Keratinocyte (primary cell): ENCODE data around the gene GNG4. TPM values are rescaled to one million over a fixed set of nuclear protein-coding genes. Genes with fewer than 3 reads are reported as not detected.

Experiments
- DNase-seq: peaks from one replicate; pipeline ENCODE4 v3.0.0-alpha.2; 2011; ENCODE audit warnings: low read depth, missing footprints, low spot score
- FAIRE-seq: peaks from 2 replicates; lab custom pipeline; 2011; peaks lifted over from hg19 to GRCh38; lab: Jason Lieb, UNC
- H2AFZ ChIP-seq: 2 replicates; pipeline ENCODE4 v1.6.0; 2012; ENCODE audit warnings: low read length, control low read depth, inconsistent platforms; ENCODE audit not compliant: control insufficient read depth
- H3K27ac ChIP-seq: 2 replicates; pipeline ENCODE4 v1.5.1; 2011; ENCODE audit warnings: low read length; ENCODE audit not compliant: control insufficient read depth, insufficient read depth
- H3K27me3 ChIP-seq: 3 replicates; pipeline ENCODE4 v1.6.0; 2011; ENCODE audit warnings: low read length; ENCODE audit not compliant: control insufficient read depth, insufficient read depth; ENCODE audit errors: extremely low read depth
- H3K36me3 ChIP-seq, 2 experiments: 2 replicates in 1 of 2; 3 replicates in 1 of 2; pipeline ENCODE4 v1.5.1; 2011; ENCODE audit warnings: low read length in 2 of 2, mild to moderate bottlenecking in 1 of 2; ENCODE audit not compliant: control insufficient read depth in 2 of 2, insufficient read depth in 2 of 2; ENCODE audit errors: extremely low read depth in 1 of 2
- H3K4me1 ChIP-seq: 3 replicates; pipeline ENCODE4 v1.5.1; 2011; ENCODE audit warnings: low read length; ENCODE audit not compliant: control insufficient read depth, insufficient read depth; ENCODE audit errors: extremely low read depth
- H3K4me2 ChIP-seq: 3 replicates; pipeline ENCODE4 v1.6.0; 2011; ENCODE audit warnings: low read depth, low read length; ENCODE audit not compliant: control insufficient read depth, insufficient read depth; ENCODE audit errors: extremely low read depth
- H3K4me3 ChIP-seq, 3 experiments: fragments of 200-600 bp in 1 of 3; sonication (generic) in 1 of 3; 2 replicates in 2 of 3; 3 replicates in 1 of 3; pipeline ENCODE4 v1.5.1; 2011 to 2016; ENCODE audit warnings: low read length in 3 of 3, mild to moderate bottlenecking in 3 of 3, control low read depth in 2 of 3, inconsistent platforms in 1 of 3, low read depth in 1 of 3, mixed read lengths in 1 of 3, mixed run types in 1 of 3, moderate library complexity in 1 of 3; ENCODE audit not compliant: control insufficient read depth in 2 of 3, insufficient read depth in 2 of 3; ENCODE audit errors: extremely low read depth in 1 of 3
- H3K79me2 ChIP-seq: 2 replicates; pipeline ENCODE4 v1.6.0; 2012; ENCODE audit warnings: low read length; ENCODE audit not compliant: control insufficient read depth, insufficient read depth
- H3K9ac ChIP-seq: 3 replicates; pipeline ENCODE4 v1.6.0; 2011; ENCODE audit warnings: low read length; ENCODE audit not compliant: control insufficient read depth, insufficient read depth; ENCODE audit errors: extremely low read depth
- H3K9me1 ChIP-seq: 3 replicates; pipeline ENCODE4 v1.6.0; 2011; ENCODE audit warnings: low read length; ENCODE audit not compliant: control insufficient read depth, insufficient read depth; ENCODE audit errors: extremely low read depth
- H3K9me3 ChIP-seq: 2 replicates; pipeline ENCODE4 v1.5.1; 2012; ENCODE audit warnings: low read depth, low read length; ENCODE audit not compliant: control insufficient read depth
- H4K20me1 ChIP-seq: 3 replicates; pipeline ENCODE4 v1.6.0; 2011; ENCODE audit warnings: low read length; ENCODE audit not compliant: control insufficient read depth, insufficient read depth; ENCODE audit errors: extremely low read depth
- EZH2 ChIP-seq: IDR thresholded peaks from one replicate; pipeline ENCODE4 v1.6.1; 2012; ENCODE audit warnings: inconsistent platforms, mild to moderate bottlenecking, low read length, moderate library complexity
- dilution Hi-C: fragments of 300-500 bp; cut with MboI; formaldehyde crosslinking; loops from one replicate; pipeline ENCODE4 v1.7.0; 2020; ENCODE audit warnings: low sequenced_read_pairs; ENCODE audit not compliant: extremely low pct_ligation_motif_present
- polyA plus RNA-seq, 5 experiments: library from polyadenylated mRNA; depleted of rRNA in 3 of 5; stranded (reverse) in 3 of 5; stranded (forward) in 1 of 5; unstranded in 1 of 5; fragments of >200 nt; gene quantifications; 1 replicate in 1 of 5; 2 replicates in 3 of 5; 3 replicates in 1 of 5; pipeline versions ENCODE4 v1.2.1 to v1.2.3, GENCODE V29; 2011 to 2012; ENCODE audit warnings: missing spikeins in 2 of 5, low read depth in 1 of 5, low replicate concordance in 1 of 5
- TF ChIP-seq, protein P1 (sequence below), 3 experiments: IDR thresholded peaks in 1 of 3; conservative IDR thresholded peaks in 1 of 3; optimal IDR thresholded peaks in 1 of 3; 2 replicates in 2 of 3; 3 replicates in 1 of 3; pipeline versions ENCODE3 to v1.5.1; 2011; ENCODE audit warnings: low read length in 3 of 3, mild to moderate bottlenecking in 3 of 3, moderate library complexity in 2 of 3, control low read depth in 1 of 3, inconsistent platforms in 1 of 3; ENCODE audit not compliant: insufficient read depth in 2 of 3; ENCODE audit errors: extremely low read depth in 1 of 3

The GNG4 gene
- polyA plus RNA-seq, 1 donor (not counting 4 experiments of a cell fraction or from before 2014, with no cell fraction given) = 0.07 TPM

DNA sequence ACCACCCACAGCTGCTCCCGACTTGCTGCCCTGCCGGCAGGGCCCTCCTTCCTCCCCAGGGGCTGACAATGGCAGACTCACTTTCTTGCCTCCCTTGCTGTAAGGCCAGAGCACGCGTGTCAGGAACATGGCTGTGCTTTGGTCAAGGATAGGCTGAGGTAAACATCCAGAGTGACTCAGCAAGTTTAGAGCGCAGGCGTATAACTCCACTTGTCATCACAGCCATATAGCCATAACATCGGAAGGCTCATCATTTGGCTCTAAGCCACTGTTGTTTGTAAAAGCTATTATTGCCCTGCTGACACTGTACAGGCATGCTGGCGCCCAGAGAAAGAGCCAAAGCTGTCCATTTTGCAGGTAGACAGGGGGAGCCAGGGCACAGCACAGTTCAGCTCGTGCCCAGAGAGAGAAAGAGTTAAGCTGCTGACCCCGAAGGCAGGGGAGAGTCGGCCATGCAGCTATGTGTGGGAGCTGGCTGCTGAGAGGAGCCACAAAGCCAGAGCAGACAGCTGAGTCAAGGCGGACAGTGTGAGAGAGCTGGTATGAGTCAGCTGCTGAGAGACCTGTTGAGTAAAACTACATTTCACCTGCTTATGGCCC lies 60.6 kb downstream of the GNG4 start:
- Histone ChIP-seq H3K79me2 (no peaks in the 10 kb centered on the region), H3K36me3 (no peaks in the 10 kb centered on the region), H3K4me3 (no peak overlapping the region), H3K9me1 (no peaks in the 10 kb centered on the region), H3K9ac (no peak overlapping the region), H3K4me1 (no peaks in the 10 kb centered on the region), H3K9me3 (no peaks in the 10 kb centered on the region), H2AFZ (no peak overlapping the region), H3K27me3 (peaks cover 7% of the 10 kb centered on the region), H3K27ac (no peak overlapping the region), H3K4me2 (no peak overlapping the region), H4K20me1 (no peaks in the 10 kb centered on the region)
- TF ChIP-seq EZH2 = no peak
- TF ChIP-seq, protein P1, sequence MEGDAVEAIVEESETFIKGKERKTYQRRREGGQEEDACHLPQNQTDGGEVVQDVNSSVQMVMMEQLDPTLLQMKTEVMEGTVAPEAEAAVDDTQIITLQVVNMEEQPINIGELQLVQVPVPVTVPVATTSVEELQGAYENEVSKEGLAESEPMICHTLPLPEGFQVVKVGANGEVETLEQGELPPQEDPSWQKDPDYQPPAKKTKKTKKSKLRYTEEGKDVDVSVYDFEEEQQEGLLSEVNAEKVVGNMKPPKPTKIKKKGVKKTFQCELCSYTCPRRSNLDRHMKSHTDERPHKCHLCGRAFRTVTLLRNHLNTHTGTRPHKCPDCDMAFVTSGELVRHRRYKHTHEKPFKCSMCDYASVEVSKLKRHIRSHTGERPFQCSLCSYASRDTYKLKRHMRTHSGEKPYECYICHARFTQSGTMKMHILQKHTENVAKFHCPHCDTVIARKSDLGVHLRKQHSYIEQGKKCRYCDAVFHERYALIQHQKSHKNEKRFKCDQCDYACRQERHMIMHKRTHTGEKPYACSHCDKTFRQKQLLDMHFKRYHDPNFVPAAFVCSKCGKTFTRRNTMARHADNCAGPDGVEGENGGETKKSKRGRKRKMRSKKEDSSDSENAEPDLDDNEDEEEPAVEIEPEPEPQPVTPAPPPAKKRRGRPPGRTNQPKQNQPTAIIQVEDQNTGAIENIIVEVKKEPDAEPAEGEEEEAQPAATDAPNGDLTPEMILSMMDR (optimal IDR thresholded peaks at IDR 0.05 in 1 of 3, IDR thresholded peaks at IDR 0.05 in 1 of 3, conservative IDR thresholded peaks at IDR 0.05 in 1 of 3; ENCODE audit: extremely low read depth in 1 of 3, insufficient read depth in 2 of 3, low read length in 3 of 3) = no peak
- dilution Hi-C loops = no loop called here
- no peak for FAIRE-seq
- no peak for DNase-seq

DNA sequence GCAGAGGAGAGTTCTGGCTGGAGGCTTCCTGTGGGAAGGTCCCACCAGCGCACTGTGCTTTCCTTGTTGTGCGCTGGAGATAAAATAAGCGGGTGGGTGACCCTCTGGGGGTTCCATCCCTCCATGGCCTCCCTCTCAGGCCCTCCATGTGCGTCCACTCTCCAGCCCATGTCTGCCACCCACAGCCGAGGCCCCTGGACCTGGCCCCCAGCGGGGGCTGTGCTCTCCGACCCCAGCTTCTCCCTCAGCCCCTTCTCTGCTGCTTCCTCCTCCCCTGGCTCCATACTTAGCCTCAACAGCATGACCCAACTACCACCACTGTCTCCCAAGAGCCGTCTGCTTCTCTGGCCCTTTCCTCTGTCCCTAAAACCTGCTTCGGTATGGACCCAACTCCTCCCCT lies 61.4 kb downstream of the GNG4 start:
- peaks cover 7% of the 10 kb centered on the region for H3K27me3 ChIP-seq
- H3K9me1 ChIP-seq = no peaks in the 10 kb centered on the region
- H3K79me2 ChIP-seq = no peaks in the 10 kb centered on the region
- no peak overlapping the region for H3K4me3 ChIP-seq
- no peak for TF ChIP-seq EZH2
- TF ChIP-seq, protein P1 (optimal IDR thresholded peaks at IDR 0.05 in 1 of 3, IDR thresholded peaks at IDR 0.05 in 1 of 3, conservative IDR thresholded peaks at IDR 0.05 in 1 of 3; ENCODE audit: extremely low read depth in 1 of 3, insufficient read depth in 2 of 3, low read length in 3 of 3) = no peak
- H3K9me3 ChIP-seq = no peaks in the 10 kb centered on the region
- DNase-seq (no peak), FAIRE-seq (no peak)
- H2AFZ ChIP-seq = no peak overlapping the region
- no peak overlapping the region for H3K9ac ChIP-seq
- dilution Hi-C loops = no loop called here
- H3K27ac ChIP-seq = no peak overlapping the region
- no peaks in the 10 kb centered on the region for H4K20me1 ChIP-seq
- peaks cover 6% of the 10 kb centered on the region for H3K4me1 ChIP-seq
- no peak overlapping the region for H3K4me2 ChIP-seq
- no peaks in the 10 kb centered on the region for H3K36me3 ChIP-seq
